Activated naive CD8-positive, alpha-beta T cell (primary cell): ENCODE measurements around the gene AKAP11.

ENCODE experiments used
- H3K27ac Mint-ChIP-seq: one replicate; pipeline ENCODE4 v1.8.0; 2021; ENCODE audit warnings: mixed read lengths
- H3K27me3 Mint-ChIP-seq: one replicate; pipeline ENCODE4 v1.8.0; 2021; ENCODE audit warnings: mixed read lengths
- H3K36me3 Mint-ChIP-seq: one replicate; pipeline ENCODE4 v1.8.0; 2021; ENCODE audit warnings: mixed read lengths
- H3K4me1 Mint-ChIP-seq: one replicate; pipeline ENCODE4 v1.8.0; 2021; ENCODE audit warnings: low read depth, mixed read lengths
- H3K4me3 Mint-ChIP-seq: one replicate; pipeline ENCODE4 v1.8.0; 2021; ENCODE audit warnings: mild to moderate bottlenecking, mixed read lengths
- H3K9me3 Mint-ChIP-seq: one replicate; pipeline ENCODE4 v1.8.0; 2021; ENCODE audit warnings: low read depth, mixed read lengths

The AKAP11 gene

DNA sequence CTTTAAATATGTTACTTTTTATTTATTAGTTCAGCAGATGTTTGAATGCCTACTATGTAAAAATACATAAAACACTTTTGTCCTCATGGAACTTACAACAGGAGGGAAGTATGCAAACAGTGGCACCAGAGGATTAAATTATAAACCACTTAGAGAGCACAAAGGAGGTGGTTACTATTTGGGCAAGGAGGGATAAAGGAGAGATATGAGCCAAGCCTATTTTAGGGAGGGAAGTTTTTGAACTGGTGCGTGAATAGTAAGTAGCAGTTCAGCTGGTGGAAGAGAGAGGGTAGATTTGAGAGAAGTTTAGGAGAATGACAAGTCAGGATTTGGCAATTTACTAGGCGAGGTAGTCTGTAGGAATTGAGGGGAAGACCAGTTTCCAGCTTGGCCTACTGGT is 8.6 kb downstream of the AKAP11 start:
- Mint-ChIP-seq H3K9me3 (no peaks in the 10 kb centered on the region), H3K4me1 (peaks cover 37% of the 10 kb centered on the region), H3K27me3 (no peaks in the 10 kb centered on the region), H3K27ac (no peak overlapping the region), H3K36me3 (peaks cover 14% of the 10 kb centered on the region), H3K4me3 (no peak overlapping the region)

- H3K9me3 Mint-ChIP-seq, result no peaks in the 10 kb centered on the region
- peaks cover 35% of the 10 kb centered on the region for H3K4me1 Mint-ChIP-seq
- no peaks in the 10 kb centered on the region for H3K27me3 Mint-ChIP-seq
- no peak overlapping the region for H3K27ac Mint-ChIP-seq
- H3K36me3 Mint-ChIP-seq, result peaks cover 19% of the 10 kb centered on the region
- H3K4me3 Mint-ChIP-seq, result no peak overlapping the region
Observed at GRCh38 chr13:42283574-42283973, 11.6 kb downstream of the AKAP11 start.

DNA sequence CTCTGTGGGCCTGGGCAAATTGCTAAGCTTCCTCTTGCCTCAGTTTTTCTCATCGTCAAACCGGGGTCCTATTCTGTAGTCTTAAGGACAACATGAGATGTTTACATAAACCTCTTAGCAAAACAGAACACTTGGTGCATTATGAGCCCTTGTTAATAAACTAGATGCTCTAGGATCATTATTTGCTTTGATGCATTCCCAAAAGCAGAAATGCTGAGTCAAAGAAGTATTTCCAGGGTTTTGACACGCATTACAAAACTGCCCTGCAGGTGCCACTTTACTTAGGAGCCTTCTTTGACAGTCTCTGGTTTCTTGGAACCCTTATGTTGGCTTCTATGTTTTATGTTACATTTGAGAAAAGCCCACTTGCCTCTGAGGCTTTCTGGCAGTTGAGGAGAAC is 12.1 kb downstream of the AKAP11 start:
- peaks cover 22% of the 10 kb centered on the region for H3K36me3 Mint-ChIP-seq
- peaks cover 36% of the 10 kb centered on the region for H3K4me1 Mint-ChIP-seq
- no peak overlapping the region for H3K27ac Mint-ChIP-seq
- H3K9me3 Mint-ChIP-seq, result no peaks in the 10 kb centered on the region
- no peak overlapping the region for H3K4me3 Mint-ChIP-seq
- H3K27me3 Mint-ChIP-seq, result no peaks in the 10 kb centered on the region

GRCh38 chr13:42298392-42298791 is 26.4 kb downstream of the AKAP11 start:
- H3K9me3 Mint-ChIP-seq, result no peaks in the 10 kb centered on the region
- no peak overlapping the region for H3K27ac Mint-ChIP-seq
- H3K36me3 Mint-ChIP-seq, result peaks cover 58% of the 10 kb centered on the region
- no peak overlapping the region for H3K4me3 Mint-ChIP-seq
- peaks cover 11% of the 10 kb centered on the region for H3K4me1 Mint-ChIP-seq
- no peaks in the 10 kb centered on the region for H3K27me3 Mint-ChIP-seq

DNA sequence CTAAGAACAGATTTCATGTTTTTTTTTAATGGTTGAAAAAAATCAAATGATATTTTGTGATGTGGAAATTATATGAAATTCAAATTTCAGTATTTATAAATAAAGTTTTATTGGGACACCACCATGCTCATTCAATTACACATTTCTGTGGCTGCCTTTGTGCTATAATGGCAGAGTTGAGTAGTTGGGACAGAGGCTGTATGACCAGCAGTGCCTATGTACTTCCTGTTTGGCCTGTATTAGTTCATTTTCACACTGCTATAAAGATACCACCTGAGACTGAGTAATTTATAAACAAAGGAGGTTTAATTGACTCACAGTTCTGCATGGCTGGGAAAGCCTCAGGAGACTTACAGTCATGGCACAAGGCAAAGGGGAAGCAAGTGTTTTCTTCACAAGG is 33.6 kb downstream of the AKAP11 start:
- Mint-ChIP-seq H3K36me3 (peaks cover 48% of the 10 kb centered on the region), H3K4me3 (no peak overlapping the region), H3K27ac (no peak overlapping the region), H3K27me3 (no peaks in the 10 kb centered on the region), H3K9me3 (no peaks in the 10 kb centered on the region), H3K4me1 (peaks cover 21% of the 10 kb centered on the region)

GRCh38 chr13:42307461-42307860 is 35.5 kb downstream of the AKAP11 start:
- no peaks in the 10 kb centered on the region for H3K27me3 Mint-ChIP-seq
- no peaks in the 10 kb centered on the region for H3K9me3 Mint-ChIP-seq
- H3K4me3 Mint-ChIP-seq, result no peak overlapping the region
- H3K4me1 Mint-ChIP-seq, result peaks cover 27% of the 10 kb centered on the region
- peaks cover 36% of the 10 kb centered on the region for H3K36me3 Mint-ChIP-seq
- peak overlapping the region; percentile 46 for H3K27ac Mint-ChIP-seq

DNA sequence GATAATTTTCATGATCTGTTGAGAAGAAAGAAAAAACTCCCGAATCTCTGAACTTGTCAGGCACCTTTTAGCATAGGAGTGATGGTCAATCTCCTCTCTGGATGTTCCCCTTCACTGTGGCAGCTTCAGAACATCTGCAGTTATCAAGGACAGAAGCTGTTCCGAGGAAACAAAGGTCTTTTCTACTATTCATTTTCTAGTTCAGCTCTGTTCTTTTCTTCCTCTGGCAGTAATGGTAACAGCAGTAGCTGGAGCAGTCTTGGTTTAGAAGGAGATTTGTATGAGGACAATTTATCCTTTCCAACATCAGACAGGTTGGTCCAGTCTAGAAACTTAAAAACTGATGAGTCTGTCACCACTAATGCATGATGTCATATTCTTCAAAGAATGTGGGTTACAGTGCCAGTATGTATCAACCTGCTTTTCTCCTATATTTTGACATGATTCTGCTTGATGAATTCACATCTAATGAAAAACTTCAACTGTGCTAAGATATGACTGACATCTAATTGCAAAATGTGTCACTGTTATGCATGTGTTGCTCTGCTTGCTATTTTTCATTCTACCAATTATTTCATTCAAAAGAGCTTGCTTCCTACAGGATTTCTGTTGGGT is 41.0 kb downstream of the AKAP11 start:
- Mint-ChIP-seq H3K4me3 (no peak overlapping the region), H3K36me3 (peaks cover 19% of the 10 kb centered on the region), H3K27ac (no peak overlapping the region), H3K4me1 (peaks cover 23% of the 10 kb centered on the region), H3K27me3 (no peaks in the 10 kb centered on the region), H3K9me3 (no peaks in the 10 kb centered on the region)

DNA sequence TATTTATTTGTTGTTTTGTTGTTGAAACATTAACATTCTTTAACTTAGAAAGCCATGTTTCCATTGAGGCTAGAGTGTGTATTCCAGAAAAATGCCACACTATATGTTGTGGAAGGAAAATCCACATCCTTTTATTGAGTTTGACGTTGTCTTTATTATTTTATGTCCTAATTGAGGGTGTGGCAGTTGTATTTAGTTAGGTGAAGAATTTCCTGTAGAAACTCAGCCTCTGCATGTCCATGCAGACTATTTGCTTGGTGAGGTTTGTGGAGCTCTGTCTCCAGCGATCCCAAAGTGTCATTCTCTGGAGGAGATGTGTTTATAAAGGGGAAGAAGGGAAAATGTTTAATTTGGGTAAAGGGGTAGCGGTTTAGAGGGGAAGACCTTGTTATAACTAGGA is 46.6 kb downstream of the AKAP11 start:
- Mint-ChIP-seq H3K4me1 (peaks cover 18% of the 10 kb centered on the region), H3K27ac (no peak overlapping the region), H3K36me3 (peaks cover 19% of the 10 kb centered on the region), H3K27me3 (no peaks in the 10 kb centered on the region), H3K9me3 (no peaks in the 10 kb centered on the region), H3K4me3 (no peak overlapping the region)

- H3K27ac Mint-ChIP-seq, result peak overlapping the region; percentile 73
- H3K4me3 Mint-ChIP-seq, result no peak overlapping the region
- H3K36me3 Mint-ChIP-seq, result peaks cover 17% of the 10 kb centered on the region
Observed at GRCh38 chr13:42320375-42320787, 48.4 kb downstream of the AKAP11 start.

GRCh38 chr13:42322806-42323205 is 50.9 kb downstream of the AKAP11 start:
- Mint-ChIP-seq H3K27ac (no peak overlapping the region), H3K4me1 (peaks cover 21% of the 10 kb centered on the region), H3K4me3 (no peak overlapping the region)

More at GRCh38 chr13:42320375-42320787, 48.4 kb downstream of the AKAP11 start:
- peaks cover 18% of the 10 kb centered on the region for H3K4me1 Mint-ChIP-seq
- no peaks in the 10 kb centered on the region for H3K9me3 Mint-ChIP-seq
- H3K27me3 Mint-ChIP-seq, result no peaks in the 10 kb centered on the region

GRCh38 chr13:42324704-42325103 is 52.8 kb downstream of the AKAP11 start:
- H3K27ac Mint-ChIP-seq, result peak overlapping the region; percentile 13
- H3K27me3 Mint-ChIP-seq, result no peaks in the 10 kb centered on the region
- no peaks in the 10 kb centered on the region for H3K9me3 Mint-ChIP-seq

More at GRCh38 chr13:42322806-42323205, 50.9 kb downstream of the AKAP11 start:
- no peaks in the 10 kb centered on the region for H3K27me3 Mint-ChIP-seq
- no peaks in the 10 kb centered on the region for H3K9me3 Mint-ChIP-seq
- peaks cover 13% of the 10 kb centered on the region for H3K36me3 Mint-ChIP-seq

GRCh38 chr13:42327725-42328124 is 55.8 kb downstream of the AKAP11 start:
- no peak overlapping the region for H3K4me3 Mint-ChIP-seq
- H3K36me3 Mint-ChIP-seq, result no peaks in the 10 kb centered on the region
- H3K27me3 Mint-ChIP-seq, result no peaks in the 10 kb centered on the region
- no peak overlapping the region for H3K27ac Mint-ChIP-seq
- H3K4me1 Mint-ChIP-seq, result peaks cover 25% of the 10 kb centered on the region
- no peaks in the 10 kb centered on the region for H3K9me3 Mint-ChIP-seq

More at GRCh38 chr13:42324704-42325103, 52.8 kb downstream of the AKAP11 start:
- Mint-ChIP-seq H3K4me1 (peaks cover 20% of the 10 kb centered on the region), H3K36me3 (peaks cover 6% of the 10 kb centered on the region), H3K4me3 (no peak overlapping the region)

DNA sequence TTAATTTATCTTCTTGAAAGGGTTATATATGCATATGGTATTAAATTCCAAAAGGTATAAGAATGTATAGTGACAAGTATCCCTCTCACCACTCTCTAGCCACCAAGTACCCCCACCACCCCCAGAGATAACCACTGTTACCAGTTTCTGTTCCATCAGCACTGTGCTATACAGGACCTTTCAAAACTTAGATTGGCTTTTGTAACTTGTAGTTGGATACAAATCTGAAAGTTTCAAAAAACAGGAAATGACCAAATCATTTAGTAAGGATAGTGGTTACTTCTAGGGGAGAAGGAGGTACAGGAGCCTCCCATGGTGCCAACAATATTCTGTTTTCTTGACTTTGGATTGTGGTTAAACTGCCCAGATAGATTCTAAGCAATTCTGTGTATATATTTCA is 56.7 kb downstream of the AKAP11 start:
- Mint-ChIP-seq H3K4me1 (peaks cover 25% of the 10 kb centered on the region), H3K27ac (peak overlapping the region; percentile 88), H3K36me3 (no peaks in the 10 kb centered on the region), H3K27me3 (no peaks in the 10 kb centered on the region), H3K4me3 (peak overlapping the region; percentile 39), H3K9me3 (no peaks in the 10 kb centered on the region)

DNA sequence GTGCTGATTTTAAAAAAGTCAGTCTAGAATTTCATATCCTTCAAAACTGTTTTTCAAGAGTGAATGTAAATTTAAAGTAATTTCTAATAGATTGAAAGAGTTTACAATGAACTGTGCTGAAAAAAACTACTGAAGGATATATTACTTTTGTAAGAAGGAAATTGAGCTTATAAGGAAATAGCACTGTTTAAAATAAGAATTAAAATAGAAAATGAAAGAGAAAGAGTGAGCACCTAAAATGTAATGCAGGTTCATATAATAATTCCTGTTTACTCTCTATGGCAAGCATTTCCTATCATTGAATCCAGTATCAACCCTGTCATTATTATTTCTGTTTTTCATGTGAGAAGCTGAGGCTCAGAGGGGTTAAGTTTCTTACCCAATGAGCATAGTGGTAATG is 57.3 kb downstream of the AKAP11 start:
- Mint-ChIP-seq H3K4me3 (peak overlapping the region; percentile 38), H3K27me3 (no peaks in the 10 kb centered on the region), H3K36me3 (no peaks in the 10 kb centered on the region), H3K27ac (peak overlapping the region; percentile 88), H3K4me1 (peaks cover 29% of the 10 kb centered on the region), H3K9me3 (no peaks in the 10 kb centered on the region)

DNA sequence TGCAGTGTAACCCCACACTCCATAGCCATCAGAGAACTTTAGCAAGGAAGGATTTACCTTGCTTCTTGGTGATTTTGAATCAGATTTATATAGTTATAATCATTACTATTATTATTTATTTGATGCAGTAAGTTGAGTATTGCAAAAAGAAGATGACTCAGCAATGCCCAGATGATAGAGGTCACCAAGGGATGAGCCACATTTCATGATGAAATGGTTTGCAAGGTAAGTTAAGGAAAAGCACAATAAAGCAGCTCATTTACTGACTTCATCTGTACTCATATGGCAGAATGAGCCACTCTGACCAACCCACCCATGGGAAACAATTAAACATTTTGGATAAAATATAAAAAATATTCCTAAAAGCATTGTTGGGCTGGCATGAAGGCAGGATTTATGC is 59.1 kb downstream of the AKAP11 start:
- Mint-ChIP-seq H3K4me1 (peaks cover 35% of the 10 kb centered on the region), H3K9me3 (no peaks in the 10 kb centered on the region), H3K27ac (no peak overlapping the region), H3K4me3 (no peak overlapping the region), H3K36me3 (no peaks in the 10 kb centered on the region), H3K27me3 (no peaks in the 10 kb centered on the region)
